Right lobe of liver (tissue), 6 donors: Measurements from ENCODE around the gene GRPEL2. TPM values are rescaled to one million over a fixed set of nuclear protein-coding genes. Genes with fewer than 3 reads are reported as not detected.
"Not testable (repeated sequence)": the region's sequence is repeated elsewhere in the genome, so short reads cannot be mapped to it uniquely, and the experiment has no call there.

Source experiments
- ATAC-seq, 4 donors: fragments of 200-7000 bp; cut with Tn5 transposase; one replicate each; pipeline ENCODE4 v1.9.1; 2020; ENCODE audit warnings: mild to moderate bottlenecking in 4 of 4, moderate library complexity in 4 of 4
- DNase-seq, 3 donors: peaks; one replicate each; pipeline ENCODE4 v3.0.0-alpha.2; 2020
- H3K27ac ChIP-seq, 3 donors: fragments of 200-600 bp; one replicate each; pipeline ENCODE4 v1.8.0; 2022
- H3K27me3 ChIP-seq, 2 donors: fragments of 200-600 bp; one replicate each; pipeline ENCODE4 v1.8.0; 2022
- H3K36me3 ChIP-seq, 4 donors: fragments of 200-600 bp; sonication (generic) in 1 of 4; one replicate each; pipeline versions ENCODE4 v1.5.1 to v1.8.0; 2017 to 2022; ENCODE audit warnings: control low read depth in 1 of 4
- H3K4me1 ChIP-seq, 4 donors: fragments of 200-600 bp; sonication (generic) in 1 of 4; one replicate each; pipeline versions ENCODE4 v1.5.1 to v1.8.0; 2017 to 2022; ENCODE audit warnings: control low read depth in 1 of 4
- H3K4me3 ChIP-seq, 3 donors: fragments of 200-600 bp; one replicate each; pipeline ENCODE4 v1.8.0; 2022
- H3K9me3 ChIP-seq, 4 donors: fragments of 200-600 bp; sonication (generic) in 1 of 4; one replicate each; pipeline versions ENCODE4 v1.5.1 to v1.8.0; 2017 to 2022; ENCODE audit warnings: control low read depth in 1 of 4
- POLR2A ChIP-seq: fragments of 450-650 bp; IDR thresholded peaks from one replicate; pipeline ENCODE4 v1.6.1; 2017; ENCODE audit warnings: antibody characterized with exemption, mild to moderate bottlenecking
- WGBS: methylation state at CpG from one replicate; pipeline ENCODE4 v1.1.6; 2018; ENCODE audit warnings: low coverage, low lambda C conversion rate; ENCODE audit not compliant: insufficient coverage; ENCODE audit errors: missing lambda C conversion rate; 5-methylcytosine and 5-hydroxymethylcytosine counted together
- intact Hi-C, 2 donors: fragments of 100-400 bp; cut with DNase I; formaldehyde crosslinking; loops; one replicate each; pipeline versions ENCODE4 v1.11.2 to v1.14.1; 2022
- total RNA-seq, 6 experiments: library from RNA; depleted of rRNA in 2 of 6; stranded (reverse); fragments of >200 nt in 2 of 6; fragmentation: NEBNext Ultra II Directional in 3 of 6; extraction: Animal tissue kit (Norgen Biotek cat#: 25700) in 3 of 6; gene quantifications; one replicate each; pipeline versions ENCODE4 v1.1.0 to v1.2.4, GENCODE V29; 2016 to 2023
- TF ChIP-seq, protein P1 (sequence below), 4 donors: fragments of 200-600 bp in 3 of 4; fragments of 450-650 bp in 1 of 4; IDR thresholded peaks; one replicate each; pipeline versions ENCODE4 v1.5.1 to v1.8.0; 2016 to 2022; ENCODE audit warnings: antibody characterized with exemption in 4 of 4, mild to moderate bottlenecking in 2 of 4
- donor health status: DM: no; HTN: yes; CAD: no.
- donor health status: DM: no; HTN: no; CAD: no.
- donor health status: DM: no; HTN: no; CAD: no.
- donor health status: DM: no; HTN: yes; CAD: no.
- donor health status: DM: no; HTN: yes; CAD: no.

Gene GRPEL2
- total RNA-seq, 6 experiments from 2014 or later, result 4.2 to 6.9 (median 5.9) TPM

GRCh38 chr5:149388498-149389190, 43.3 kb downstream of the GRPEL2 start:
- intact Hi-C loops, result no loop called here
- no peaks in the 10 kb centered on the region for H3K27me3 ChIP-seq
- TF ChIP-seq, protein P1, sequence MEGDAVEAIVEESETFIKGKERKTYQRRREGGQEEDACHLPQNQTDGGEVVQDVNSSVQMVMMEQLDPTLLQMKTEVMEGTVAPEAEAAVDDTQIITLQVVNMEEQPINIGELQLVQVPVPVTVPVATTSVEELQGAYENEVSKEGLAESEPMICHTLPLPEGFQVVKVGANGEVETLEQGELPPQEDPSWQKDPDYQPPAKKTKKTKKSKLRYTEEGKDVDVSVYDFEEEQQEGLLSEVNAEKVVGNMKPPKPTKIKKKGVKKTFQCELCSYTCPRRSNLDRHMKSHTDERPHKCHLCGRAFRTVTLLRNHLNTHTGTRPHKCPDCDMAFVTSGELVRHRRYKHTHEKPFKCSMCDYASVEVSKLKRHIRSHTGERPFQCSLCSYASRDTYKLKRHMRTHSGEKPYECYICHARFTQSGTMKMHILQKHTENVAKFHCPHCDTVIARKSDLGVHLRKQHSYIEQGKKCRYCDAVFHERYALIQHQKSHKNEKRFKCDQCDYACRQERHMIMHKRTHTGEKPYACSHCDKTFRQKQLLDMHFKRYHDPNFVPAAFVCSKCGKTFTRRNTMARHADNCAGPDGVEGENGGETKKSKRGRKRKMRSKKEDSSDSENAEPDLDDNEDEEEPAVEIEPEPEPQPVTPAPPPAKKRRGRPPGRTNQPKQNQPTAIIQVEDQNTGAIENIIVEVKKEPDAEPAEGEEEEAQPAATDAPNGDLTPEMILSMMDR (IDR thresholded peaks at IDR 0.05), result no peak
- no peak for TF ChIP-seq POLR2A
- whole genome bisulfite sequencing, result 57% methylated on average over 7 of the region's 7 CpGs
- no peaks in the 10 kb centered on the region for H3K9me3 ChIP-seq
- no peaks in the 10 kb centered on the region for H3K4me1 ChIP-seq
- no peak overlapping the region for H3K27ac ChIP-seq
- no peak overlapping the region for H3K4me3 ChIP-seq
- ATAC-seq (peak in 1 of 4 donors; percentile 29), DNase-seq (no peak)
- no peaks in the 10 kb centered on the region for H3K36me3 ChIP-seq

DNA sequence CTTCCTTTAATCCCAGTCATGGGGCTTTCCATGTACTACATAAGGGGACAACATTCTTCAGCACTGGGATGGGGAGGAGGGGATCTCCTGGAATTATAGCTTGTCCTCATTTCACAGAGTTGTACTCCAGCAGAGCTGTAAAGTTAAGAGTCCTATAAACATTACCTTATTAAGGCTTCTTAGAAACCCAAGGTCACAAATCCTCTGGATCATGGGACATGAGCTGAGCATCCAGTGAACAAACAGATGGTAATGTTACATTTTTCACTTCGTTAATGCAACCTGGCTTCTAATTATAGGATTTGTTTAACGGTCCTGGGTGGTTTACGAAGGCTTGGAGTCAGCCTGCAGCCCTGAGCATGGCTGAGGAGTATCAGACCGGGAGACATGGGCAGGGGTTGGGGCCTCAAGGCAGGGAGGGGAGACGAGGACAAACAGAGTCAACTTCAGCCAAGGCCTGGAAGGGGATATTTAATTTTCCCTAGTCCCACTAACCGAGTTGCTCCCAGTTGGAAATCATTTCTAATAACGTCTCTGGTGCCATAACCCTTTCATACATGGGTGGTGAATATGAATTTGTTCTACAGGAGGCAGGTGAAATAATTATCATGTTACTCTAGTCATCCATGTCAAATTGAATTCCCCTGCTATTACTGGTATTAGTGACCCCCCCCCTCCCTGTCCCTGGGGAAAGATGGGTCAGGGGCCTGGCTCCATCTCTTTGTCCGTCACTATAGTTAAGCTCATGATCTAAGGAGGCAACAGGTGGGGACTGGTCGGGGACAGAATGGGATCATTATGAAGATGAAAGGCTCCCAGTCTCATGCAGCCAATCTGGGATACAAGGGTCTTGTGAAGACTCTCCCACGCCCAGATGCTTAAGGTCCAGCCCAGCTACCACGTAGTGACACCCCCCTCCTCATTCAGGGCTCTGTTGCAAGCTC, 44.5 kb downstream of the GRPEL2 start:
- Histone ChIP-seq H3K4me3 (no peak overlapping the region), H3K27ac (no peak overlapping the region), H3K9me3 (no peaks in the 10 kb centered on the region), H3K36me3 (no peaks in the 10 kb centered on the region), H3K27me3 (no peaks in the 10 kb centered on the region), H3K4me1 (no peaks in the 10 kb centered on the region)
- no peak for TF ChIP-seq POLR2A
- TF ChIP-seq, protein P1 (IDR thresholded peaks at IDR 0.05), result no peak
- intact Hi-C loops, result no loop called here
- DNase-seq (no peak), ATAC-seq (no peak)
- 49% methylated on average over 5 of the region's 11 CpGs for WGBS

GRCh38 chr5:149391076-149391475, 45.8 kb downstream of the GRPEL2 start:
- H3K4me1 ChIP-seq, H3K36me3 ChIP-seq, H3K9me3 ChIP-seq, ATAC-seq, H3K4me3 ChIP-seq, intact Hi-C loops, H3K27ac ChIP-seq, H3K27me3 ChIP-seq, DNase-seq: not testable (repeated sequence)
- 79% methylated on average over 6 of the region's 6 CpGs for WGBS

DNA sequence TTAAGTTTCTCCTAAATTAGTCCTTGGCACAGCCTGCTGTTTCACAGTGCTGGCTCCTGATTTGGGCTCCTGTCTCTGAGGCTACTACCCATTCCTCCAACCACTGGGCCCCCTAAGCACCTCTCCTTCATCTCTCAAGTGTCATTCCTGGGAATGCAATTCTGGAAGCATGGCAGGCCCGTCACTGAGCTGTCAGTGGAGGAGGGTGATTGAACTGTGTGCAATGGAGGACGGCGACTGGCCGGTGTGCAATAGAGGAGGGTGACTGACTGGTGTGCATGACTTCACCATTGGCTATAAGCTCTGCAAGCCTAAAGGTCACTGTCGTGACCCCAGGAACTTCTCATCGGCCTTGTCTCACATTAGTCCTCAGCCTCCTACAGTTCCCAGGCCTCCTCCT, 46.2 kb downstream of the GRPEL2 start:
- H3K9me3 ChIP-seq, result no peaks in the 10 kb centered on the region
- no peak overlapping the region for H3K27ac ChIP-seq
- TF ChIP-seq, protein P1 (IDR thresholded peaks at IDR 0.05), result no peak
- no peak for TF ChIP-seq POLR2A
- H3K36me3 ChIP-seq, result no peaks in the 10 kb centered on the region
- H3K4me3 ChIP-seq, result no peak overlapping the region
- intact Hi-C loops, result no loop called here
- H3K4me1 ChIP-seq, result no peaks in the 10 kb centered on the region
- ATAC-seq, result no peak
- DNase-seq, result no peak
- no peaks in the 10 kb centered on the region for H3K27me3 ChIP-seq
- 70% methylated on average over 2 of the region's 6 CpGs for WGBS

DNA sequence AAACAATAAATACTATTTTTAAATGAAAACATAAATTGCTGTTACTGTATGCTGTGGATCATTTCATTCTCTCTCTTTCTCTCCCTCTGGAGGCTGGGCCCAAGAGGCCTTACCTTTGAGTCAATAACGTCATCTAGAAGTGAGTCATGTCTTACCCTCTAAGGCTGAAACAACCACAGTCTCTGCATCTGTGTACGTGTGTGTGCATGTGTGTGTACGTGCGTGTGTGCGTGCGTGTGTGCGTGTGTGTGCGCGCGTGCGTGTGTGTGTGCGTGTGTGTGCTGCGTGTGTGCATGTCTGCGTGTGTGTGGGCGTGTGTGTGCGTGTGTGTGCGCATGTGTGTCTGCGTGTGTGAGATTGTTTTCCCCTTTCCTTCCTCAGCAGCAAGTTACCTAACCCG, 47.4 kb downstream of the GRPEL2 start:
- TF ChIP-seq, protein P1 (IDR thresholded peaks at IDR 0.05), result no peak
- no peak for TF ChIP-seq POLR2A
- Histone ChIP-seq H3K4me1 (no peaks in the 10 kb centered on the region), H3K27me3 (no peaks in the 10 kb centered on the region), H3K27ac (no peak overlapping the region), H3K9me3 (no peaks in the 10 kb centered on the region), H3K4me3 (no peak overlapping the region), H3K36me3 (no peaks in the 10 kb centered on the region)
- DNase-seq, result no peak
- 83% methylated on average over 15 of the region's 19 CpGs for WGBS
- ATAC-seq, result no peak
- intact Hi-C loops, result no loop called here

DNA sequence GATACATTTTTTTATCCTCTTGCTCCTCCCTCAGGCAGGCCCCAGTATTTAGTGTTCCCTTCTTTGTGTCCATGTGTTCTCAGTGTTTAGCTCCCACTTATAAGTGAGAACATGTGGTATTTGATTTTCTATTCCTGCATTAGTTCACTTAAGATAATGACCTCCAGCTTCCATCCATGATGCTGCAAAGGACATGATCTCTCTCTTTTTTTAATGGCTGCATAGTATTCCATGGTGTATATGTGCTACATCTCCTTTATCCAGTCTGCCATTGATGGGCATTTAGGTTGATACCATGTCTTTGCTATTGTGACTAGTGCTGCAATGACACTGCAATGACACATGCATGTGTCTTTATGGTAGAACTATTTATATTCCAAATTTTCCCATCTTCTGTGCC, 49.7 kb downstream of the GRPEL2 start:
- H3K27me3 ChIP-seq, DNase-seq, intact Hi-C loops, H3K4me3 ChIP-seq, H3K36me3 ChIP-seq, H3K9me3 ChIP-seq, H3K27ac ChIP-seq, ATAC-seq, H3K4me1 ChIP-seq: not testable (repeated sequence)
